ENCODE measurements around the gene RUNX3.

Gene RUNX3

DNA sequence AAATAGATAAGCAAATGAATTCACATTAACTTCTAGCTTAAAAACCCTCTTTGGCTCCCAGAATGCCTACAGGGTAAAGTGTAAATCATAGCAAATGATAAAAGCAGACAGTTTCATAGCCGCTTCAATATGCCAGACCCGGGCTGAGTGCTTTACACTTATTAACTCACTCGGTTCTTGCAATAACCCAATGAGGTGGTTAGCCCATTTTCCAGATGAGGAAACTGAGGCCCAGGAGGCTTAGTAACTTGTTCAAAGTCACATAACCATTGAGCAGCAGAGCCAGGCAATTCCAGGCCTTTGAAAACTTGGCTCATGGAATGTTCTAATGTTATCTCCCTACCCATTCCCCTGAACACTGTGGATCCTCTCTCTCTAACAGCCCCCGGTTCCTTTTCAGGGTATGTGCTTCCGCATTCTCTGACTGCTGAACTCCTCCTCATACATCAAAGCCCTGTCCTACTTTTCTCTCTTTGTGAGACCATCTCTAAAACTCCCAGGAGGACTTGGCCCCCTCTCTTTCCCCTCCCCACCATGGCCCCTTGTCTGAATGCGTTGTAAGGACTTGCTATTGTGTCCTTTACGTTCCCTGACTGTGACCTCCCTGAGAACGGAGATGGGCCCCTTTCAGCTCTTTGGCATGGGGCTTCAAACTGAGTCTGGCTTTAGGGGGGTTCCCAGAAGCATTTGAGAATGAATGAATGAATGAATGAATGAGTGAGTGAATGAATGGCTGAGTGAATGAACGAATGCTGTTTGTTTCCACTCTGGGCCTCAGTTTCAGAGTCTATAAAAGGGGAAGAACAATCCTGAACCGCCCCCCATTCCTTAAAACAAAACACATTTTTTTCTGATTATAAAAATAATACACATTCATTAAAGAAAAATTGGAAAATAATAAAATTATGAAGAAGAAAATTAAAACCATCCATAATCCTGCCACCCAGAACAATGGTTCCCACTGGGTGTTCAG is 15.6 kb upstream of the RUNX3 start:
- DNase-seq: no peak

DNA sequence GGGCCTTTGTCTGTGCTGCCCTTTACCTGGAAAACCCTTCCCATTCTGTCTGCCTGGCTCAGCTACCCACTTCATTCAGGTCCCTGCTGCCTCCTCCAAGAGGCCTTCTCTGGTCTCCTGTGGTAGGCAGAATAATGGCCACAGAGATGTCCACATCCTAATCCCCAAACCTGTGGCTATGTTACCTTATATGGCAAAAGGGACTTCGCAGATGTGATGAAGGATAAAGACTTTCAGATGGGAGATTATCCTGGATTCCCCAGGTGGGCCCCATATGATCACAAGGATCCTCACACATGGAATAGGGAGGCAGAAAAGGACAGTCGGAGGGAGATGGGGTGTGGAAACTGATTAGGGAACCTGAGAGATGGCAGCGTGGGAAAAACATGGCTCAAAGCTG is 14.2 kb upstream of the RUNX3 start:
- DNase-seq: no peak

DNA sequence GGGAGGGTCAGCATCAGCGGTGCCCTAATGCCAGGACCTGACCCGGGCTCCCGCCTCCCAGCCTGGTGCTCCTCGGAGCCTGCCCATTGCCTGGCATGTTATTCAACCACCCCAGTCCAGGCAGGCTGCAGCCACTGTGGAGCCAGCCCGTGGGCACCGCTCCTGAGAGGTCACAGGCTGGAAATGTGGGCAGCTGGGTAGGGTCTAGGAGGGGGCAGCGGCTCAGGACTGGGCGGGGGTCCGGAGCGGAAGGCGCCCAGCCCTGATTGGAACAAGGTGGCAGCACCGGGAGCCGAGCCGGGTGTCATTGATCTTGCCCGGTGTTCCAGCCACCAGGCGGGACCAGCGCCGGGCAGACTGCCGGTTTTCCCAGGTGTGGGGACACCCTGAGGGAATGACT is 12.7 kb upstream of the RUNX3 start:
- no peak for DNase-seq

DNA sequence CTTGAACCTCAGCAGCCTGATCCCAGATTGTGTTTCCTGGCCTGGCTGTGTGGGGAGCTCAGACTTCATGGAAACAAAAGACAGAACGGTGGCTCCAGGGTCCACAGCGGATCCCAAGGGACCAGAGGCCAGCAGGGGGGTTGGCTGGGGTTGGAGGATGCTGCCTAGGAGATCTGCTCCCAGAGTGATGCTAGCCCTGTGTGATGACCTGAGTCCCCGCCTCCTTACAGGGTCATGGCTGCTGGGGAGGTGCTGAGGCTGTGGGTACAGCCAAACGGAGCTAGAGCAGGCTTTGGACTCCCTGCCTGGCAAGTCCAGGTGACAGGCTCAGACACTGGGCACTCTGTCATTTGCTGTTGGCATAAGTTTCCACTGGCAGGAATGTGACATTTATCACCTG is 11.5 kb upstream of the RUNX3 start:
- DNase-seq: no peak

DNA sequence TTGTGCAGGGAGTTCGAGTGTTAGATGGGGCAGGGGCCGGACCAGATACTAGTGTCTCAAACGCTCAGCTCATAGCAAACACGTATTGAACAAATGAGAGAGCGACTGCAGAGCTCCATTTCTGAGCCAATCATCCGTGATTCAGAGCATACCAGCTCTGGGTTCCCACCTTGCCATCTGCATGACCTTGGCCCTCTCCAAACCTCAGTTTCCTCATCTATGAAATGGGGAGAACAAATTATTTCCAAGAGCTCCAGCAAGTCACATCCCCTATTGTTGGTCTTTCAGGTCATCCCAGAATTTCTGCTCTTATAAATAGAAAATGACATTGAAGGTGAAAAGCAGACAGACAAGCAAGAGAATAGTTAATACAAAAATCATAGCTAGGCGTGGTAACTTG is 10.2 kb upstream of the RUNX3 start:
- no peak for DNase-seq

DNA sequence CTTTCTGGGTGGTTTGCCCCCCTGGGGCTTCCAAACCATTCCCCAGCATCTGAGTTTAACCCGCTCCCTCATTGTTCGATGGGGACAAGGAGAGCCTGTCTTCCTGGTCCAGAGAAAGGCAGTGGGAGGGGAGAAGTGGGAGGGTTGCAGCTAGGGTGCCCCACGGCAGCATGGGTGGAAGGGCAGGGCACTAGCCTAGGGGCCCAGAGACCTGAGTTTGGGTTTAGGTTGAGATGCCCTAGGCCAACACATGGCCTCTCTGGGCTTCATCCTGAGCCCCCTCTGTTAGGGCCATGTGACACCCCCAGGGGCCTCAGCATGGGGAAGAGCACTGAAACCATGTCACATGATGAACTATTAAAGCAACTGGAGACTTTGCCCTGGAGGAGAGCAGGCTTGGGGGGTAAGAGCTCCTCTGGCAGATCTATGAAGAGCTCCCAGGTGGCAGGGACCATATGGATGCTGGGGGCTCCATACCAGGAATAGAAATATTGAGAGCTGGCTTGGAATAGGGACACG is 9.7 kb upstream of the RUNX3 start:
- DNase-seq: no peak

DNA sequence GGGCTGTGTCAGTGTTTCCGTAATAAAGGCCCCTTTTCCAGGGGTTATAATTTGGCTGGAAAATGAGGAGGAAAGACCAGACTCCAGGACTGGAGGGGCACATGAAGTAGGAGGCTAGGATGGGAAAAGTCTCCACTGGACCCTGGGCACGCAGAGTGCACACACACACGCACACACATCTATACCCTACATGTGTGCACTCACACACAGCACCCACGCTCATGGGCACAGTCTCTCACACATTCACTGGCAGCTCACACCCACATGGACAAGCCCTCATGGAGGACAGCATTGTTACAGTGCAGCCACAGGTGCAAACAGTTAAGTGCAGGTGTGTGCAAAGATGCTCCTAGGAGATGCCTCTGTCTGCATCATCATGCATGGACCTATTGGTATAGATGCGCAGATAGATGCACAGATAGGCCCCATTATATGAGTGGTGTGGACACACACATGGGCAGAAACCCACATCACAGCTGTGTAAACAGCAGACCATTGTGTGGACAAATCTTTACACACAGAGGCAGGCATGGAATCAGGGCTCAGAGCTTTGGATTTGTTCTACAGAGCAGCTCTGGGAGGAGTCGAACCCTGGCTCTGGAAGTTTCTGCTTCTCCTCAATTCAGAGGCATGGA is 9.1 kb upstream of the RUNX3 start:
- DNase-seq: no peak

DNA sequence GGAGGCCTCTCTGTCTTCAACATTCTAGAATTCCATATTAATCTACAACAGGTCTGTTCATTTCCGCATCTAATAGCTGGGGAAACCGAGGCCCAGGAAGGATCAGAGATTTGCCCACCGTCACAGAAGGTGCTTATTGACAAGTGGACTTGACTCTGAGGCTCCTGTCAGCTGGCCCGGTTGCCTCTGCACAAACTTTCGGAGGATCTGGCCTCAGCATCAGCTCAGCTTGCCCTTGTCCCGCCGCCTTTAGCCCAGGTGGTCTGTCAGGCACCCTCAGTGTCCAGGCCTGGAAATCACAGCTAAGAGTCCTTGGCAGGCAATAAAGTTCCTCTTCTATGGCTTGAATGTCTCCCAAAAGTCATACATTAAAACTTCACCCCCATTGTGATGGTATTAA is 8.2 kb upstream of the RUNX3 start:
- no peak for DNase-seq

DNA sequence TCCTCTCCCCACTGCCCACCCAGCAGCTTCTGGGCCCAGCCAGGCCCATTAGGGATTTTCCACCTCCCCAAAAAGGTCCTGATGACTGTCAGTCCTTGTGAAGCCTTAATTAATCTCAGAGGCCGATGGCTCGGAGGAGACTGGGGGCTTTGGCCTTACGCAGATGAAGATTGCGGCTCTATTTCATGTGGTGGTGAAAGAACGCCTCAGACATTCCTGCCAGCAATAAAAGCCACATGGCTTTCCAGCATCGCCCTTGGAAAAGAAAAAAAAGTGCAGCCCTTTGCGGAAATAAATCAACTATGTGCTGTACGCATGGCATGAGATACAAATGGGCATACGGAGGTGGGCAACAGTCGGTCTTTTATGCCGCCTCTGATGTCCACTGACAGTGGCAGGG is 6.6 kb upstream of the RUNX3 start:
- no peak for DNase-seq

DNA sequence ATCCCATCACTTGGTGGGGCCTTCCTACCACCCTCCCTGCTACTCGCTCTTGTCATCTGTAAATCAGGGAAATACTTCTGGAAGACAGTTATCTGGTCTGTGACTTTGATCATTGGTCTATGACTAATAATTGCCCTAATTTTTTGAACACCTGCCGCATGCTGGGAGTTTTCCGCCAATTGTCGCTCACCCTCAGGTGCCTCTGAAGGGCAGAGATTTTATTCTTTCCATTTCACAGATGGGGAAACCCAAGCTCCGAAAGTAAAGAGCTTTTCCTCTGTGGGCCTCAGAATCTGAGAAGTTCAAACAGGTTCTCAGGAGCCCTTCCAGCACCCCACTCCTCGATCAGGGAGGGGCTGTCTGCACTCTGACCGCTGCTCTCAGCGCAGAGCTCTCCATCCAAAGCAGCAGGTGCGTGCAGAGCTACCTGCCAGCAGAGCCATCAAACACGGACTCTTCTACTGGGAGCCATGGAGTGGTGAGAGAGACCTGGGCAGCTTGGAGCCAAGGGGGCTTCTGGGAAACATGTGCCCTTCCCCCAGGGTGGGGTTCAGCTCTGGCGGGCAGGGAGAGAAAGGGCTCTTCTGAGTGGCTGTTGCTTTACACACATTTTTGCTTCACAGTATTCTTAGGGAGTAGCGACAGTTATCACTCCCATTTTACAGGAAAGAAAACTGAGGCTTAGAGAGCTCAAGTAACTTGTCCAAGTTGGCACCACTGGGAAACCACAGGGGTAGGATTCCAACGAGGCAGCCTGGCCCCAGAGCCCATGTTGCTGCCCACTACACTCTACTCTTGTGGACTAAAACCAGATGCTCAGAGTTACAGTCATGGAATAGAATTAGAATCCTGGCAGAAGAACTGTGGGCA is 5.8 kb upstream of the RUNX3 start:
- DNase-seq: no peak

DNA sequence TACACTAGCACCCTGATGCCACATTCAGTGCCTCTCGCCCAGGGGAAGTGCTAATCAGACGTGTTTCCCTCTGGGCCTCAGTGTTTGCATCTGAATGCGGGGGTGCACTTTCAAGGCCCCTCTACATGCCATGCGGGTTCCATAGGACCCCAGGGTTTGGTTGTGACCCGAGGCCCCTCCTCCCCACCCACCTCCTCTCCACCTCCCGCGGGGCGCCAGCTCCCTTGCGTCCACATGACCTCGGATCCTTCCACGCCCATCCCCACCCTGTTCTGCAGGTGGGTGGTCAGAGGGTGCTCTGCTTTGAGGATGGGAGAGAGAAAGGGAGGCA is 5.1 kb upstream of the RUNX3 start:
- DNase-seq: no peak

DNA sequence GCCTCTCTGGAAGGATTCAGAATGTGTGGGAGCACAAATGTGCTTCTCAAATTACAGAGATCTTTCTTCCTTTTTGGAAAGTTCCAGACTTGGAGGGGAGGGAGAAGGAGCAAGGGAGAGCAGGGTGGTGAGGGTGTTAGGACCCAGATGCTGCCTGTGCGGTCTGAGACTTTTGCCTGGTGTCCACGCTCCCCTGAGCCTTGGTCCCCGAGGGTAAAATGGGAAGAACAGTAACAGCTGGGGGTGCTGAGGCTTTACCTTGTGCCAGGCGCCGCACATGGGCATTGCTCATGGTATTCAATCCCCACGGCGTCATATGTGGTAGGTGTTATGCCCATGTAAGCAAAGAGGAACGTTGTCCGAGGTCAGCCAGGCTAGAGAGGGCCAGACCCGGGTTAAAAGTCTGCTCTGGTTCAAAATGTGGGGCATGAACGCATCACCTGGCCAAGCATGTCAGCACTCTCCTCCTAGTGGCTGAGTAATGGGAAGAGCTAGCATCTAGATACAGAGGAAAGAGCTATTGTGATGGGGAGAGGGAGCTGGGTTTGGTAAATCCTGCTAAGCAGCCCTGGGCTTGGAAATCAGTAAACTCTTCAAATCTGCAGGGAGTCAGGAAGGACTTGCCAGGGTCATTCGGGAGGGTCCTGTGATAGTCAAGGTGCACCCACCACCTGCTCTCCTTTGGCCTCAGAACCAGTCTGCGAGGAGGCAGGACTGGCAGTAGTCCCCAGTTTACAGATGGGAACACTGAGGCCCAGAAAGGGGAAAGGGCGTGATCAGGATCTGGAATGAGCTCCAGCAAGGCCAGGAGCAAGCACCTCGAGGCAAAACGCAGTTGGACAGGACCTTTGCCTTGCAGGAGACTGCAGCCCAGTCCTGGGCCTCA is 4.5 kb upstream of the RUNX3 start:
- DNase-seq: no peak

DNA sequence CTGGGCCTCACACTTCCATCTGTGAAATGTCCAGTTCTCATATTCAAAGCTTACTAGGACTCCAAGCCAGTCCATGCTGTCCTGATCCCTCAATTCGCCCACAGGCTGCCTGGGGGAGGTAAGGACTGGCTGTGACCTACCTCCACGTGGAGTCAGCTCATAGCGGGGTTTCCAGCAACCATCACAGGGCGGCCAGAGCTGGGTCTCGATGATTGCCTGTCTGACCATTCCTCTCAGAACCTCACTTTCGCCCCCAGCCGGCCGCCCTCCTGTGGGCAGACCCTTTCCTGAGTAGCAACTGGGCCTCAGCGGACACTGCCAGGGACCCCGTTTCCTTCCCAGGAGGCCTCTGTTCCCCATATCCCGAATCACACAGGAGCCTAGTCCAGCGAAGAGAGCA is 3.4 kb upstream of the RUNX3 start:
- DNase-seq: no peak

DNA sequence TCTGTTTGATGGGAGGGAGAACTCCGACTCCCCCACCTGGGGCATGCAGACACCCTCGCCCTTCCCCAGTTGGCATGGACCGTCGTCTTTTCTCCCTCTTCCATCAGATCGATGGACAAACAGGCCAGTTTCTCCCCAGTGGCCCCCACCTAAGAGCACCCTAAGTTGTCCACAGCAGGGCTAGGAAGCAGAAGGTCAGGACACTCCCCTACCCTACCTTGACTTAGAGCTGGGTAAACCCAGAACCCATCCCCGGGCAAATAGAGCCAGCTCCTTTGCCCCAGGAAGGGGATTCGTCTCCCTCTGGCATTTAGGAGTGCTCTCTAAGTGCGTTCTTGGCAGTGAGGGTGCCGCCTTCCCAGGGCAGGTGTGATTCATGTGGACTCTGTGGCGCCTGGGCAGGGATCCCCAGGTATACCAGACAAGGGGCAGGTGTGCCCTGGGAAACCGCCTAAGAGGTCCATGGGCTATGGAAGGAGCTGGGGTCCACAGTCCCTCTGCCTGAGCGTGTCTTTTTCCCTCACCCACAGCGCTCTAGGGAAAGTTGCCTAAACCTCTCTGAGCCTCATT is 2.7 kb upstream of the RUNX3 start:
- DNase-seq: no peak

DNA sequence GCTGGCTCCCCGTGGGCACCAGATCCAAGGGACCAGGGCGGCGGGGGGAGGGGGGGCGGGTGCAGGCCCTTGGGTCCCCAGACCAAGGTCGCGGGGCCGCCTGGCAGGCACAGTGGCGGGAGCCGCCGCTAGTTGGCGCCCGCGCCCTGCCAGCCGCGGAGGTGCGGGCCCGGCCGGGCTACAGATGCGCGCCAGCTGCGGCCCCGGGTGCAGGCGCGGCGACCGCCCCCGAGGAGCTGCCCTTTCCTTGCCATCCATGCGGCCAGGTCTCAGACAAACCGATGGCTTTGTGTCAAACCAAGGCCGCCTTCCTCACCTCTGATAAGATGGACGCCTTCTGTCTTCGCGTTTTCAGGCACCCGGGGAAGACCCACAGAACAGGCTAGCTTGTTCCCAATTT is 2.2 kb upstream of the RUNX3 start:
- peak; percentile 74 for DNase-seq

DNA sequence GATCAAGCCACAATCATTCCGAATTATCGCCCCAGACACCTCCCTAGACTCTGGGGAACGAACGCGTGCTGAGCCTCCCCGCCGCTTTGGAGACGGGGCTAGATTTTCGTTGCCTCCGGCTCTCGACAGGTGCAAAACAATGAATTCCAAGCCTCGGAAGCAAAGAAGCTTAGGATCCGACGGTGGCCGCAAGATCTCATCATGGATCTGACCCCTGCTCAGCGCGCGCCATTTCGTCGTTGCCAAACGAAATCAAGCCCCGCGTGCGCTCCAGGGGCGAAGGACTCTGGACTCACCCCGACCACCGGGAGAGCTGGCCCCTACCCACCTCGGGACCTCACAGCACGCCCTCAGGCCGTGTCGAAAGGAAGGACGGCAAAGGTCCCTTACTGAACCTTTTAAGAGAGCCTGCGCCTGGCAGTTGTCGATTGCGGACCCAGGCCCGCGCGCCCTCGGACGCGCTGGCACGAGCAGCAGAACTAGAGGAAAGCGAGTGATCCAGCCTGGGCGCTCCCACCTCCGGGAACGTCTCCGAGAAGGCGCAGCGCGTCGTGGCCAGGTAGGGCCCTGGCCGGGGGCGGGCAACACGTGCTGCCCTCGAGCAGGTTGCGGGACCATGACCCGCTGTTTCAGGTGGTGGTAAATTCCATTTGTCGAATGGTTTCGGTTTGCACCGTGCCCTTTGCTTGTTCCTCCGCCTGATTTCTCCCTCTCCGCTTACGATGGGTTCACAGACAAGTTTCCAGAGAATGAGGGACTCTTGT is 1.6 kb upstream of the RUNX3 start:
- peak; percentile 64 for DNase-seq

DNA sequence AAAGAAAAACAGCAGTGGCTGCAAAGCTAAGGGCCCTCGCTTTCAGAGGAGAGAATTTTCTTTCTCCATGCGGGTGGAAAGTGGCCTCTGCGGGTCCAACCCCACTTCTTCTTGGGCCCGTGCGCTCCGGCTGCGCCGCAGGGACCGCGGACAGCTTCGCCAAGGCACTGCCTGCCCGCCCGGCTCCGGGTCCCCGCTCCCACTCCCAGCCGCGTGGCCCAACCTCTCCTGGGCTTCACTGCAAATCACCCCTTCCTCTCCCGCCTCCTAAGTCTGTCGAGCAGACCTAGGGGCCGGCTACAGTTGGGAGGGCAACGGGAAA is 1.0 kb upstream of the RUNX3 start:
- peak; percentile 73 for DNase-seq

DNA sequence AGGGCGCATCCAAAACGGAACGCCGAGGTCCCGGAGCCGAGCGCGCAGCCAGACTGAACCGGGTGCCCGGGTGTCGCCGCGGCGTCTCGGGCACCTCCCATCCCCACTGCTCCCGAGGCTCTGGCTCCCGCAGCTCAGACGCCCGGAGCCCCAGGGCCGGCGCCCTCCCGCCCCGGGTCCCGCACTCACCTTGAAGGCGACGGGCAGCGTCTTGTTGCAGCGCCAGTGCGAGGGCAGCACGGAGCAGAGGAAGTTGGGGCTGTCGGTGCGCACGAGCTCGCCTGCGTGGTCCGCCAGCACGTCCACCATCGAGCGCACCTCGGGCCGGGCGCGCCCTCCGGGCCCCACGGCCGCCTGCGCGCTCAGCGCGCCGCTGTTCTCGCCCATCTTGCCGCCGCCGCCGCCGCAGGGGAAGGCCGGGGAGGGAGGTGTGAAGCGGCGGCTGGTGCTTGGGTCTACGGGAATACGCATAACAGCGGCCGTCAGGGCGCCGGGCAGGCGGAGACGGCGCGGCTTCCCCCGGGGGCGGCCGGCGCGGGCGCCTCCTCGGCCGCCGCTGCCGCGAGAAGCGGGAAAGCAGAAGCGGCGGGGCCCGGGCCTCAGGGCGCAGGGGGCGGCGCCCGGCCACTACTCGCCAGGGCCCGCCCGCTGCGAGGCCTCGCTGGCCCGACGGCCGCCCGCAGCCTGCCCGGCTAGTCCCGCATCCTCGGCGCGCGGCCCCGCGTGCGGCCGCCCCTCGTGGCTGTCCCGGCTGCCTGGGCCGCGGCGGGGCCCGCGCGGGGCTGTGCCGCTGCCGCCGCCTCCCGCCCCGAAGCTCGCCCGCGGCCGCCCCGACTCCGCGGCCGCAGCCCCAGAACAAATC is 447 bp downstream of the RUNX3 start:
- DNase-seq: peak; percentile 66

DNA sequence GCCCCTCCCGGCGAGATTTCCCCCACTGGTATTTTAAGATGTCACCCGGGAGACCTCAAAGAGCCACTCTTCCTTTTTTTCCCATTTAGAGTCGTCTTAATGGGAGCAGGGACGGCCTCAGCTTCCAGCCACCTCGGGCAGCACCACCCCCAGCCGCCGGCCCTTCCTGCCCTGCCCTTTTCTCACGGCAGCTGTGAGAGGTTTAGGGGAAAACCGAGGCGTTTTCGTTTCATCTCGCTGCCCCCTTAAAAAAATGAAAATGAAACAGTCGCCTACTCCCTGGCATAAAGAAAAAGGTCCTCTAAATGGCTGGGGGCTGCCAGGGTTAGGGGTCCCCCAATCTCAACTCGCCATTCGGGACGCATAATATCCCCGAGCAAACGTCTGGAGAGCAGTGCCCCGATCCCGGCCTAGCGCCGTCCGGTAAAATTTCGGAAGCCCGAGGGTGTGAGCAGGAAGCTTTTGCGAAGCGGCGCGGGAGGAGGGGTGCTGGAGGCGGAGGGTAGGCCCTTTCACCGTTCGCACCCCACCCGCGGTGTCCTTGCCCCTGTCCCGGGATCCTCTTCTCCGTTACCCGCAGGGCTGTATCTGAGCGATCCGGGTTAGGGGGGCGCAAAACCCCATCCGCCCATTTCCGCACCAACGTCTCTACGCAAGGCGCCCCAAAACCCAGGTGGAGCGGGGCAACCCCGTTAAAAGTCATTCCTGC is 1.2 kb downstream of the RUNX3 start:
- peak; percentile 75 for DNase-seq
